ENCODE measurements around the gene POU2F3. TPM values are rescaled to one million over a fixed set of nuclear protein-coding genes. Genes with fewer than 3 reads are reported as not detected.

The POU2F3 gene
- total RNA-seq, 1 donor from 2014 or later: 0.97 TPM

DNA sequence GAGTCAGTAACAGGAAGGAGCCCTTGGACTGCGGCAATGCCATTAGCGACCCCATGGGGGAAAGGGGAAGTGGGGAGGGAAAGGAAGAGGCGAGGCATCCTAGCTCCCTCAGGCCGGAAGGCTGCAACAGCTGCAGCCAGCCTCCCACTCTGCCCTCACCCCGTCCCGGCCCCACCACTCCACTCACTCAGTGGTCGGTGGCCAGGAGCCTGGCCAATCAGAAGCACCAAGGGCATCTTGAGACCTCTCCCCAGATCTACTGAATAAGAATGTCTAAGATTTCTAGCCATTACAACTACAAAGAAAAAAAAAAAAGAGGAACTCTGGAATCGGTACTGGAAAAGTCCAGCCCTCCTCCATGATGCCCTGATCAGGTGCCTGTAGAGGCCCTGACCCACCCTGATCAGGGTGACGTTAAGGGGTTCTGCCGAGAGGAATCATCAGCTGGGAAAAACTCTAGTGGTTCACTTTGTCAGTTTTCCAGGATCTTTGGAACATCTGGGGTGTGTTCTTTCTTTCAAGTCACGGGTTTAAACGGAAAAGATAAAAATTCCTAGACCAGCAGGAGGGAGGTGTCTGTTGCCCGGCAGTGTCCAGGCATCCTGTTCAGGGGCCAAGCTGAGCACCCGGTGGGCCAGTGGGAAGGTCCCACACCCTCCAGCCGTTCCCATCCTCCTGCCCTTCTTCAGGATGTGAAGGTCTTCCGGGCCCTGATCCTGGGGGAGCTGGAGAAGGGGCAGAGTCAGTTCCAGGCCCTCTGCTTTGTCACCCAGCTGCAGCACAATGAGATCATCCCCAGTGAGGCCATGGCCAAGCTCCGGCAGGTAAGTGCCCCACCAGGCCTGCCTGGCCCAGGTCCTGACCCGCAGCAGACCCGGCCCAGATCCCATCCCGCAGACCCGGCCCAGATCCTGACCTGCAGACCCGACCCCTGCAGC lies 14.7 kb upstream of the POU2F3 start:
- Mint-ChIP-seq H3K4me1 (ENCODE audit: unreplicated experiment) (peaks cover 43% of the 10 kb centered on the region), H3K9me3 (ENCODE audit: unreplicated experiment) (no peaks in the 10 kb centered on the region), H3K27ac (ENCODE audit: unreplicated experiment) (peak overlapping the region; percentile 78), H3K36me3 (ENCODE audit: low read depth, unreplicated experiment) (peaks cover 8% of the 10 kb centered on the region), H3K27me3 (ENCODE audit: unreplicated experiment) (peaks cover 6% of the 10 kb centered on the region), H3K4me3 (ENCODE audit: unreplicated experiment) (no peak overlapping the region)
- TF ChIP-seq CTCF (IDR thresholded peaks at IDR 0.05; ENCODE audit: unreplicated experiment): no peak
- no peak for DNase-seq (ENCODE audit: low spot score)

DNA sequence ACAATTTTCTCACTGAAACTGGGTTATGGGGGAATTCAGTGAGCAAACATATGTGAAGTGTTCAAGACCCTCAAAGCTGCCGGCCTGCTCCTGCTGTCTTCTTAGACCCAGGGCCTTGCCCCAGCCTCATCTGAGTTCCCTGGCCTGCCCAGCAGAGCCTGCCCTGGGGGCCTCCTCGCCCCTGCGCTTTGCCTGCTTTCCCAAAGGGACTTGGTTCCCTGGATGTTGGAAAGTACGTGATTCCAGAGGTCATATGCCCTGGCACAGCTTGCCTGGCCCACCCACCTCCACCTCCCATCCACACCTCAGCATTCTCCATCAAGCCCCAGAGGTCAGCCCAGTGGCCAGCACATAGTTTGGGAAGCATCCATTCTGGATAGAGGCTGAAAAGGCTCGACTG lies 13.7 kb upstream of the POU2F3 start:
- Mint-ChIP-seq H3K36me3 (ENCODE audit: low read depth, unreplicated experiment) (peaks cover 2% of the 10 kb centered on the region), H3K9me3 (ENCODE audit: unreplicated experiment) (no peaks in the 10 kb centered on the region), H3K27ac (ENCODE audit: unreplicated experiment) (peak overlapping the region; percentile 21), H3K27me3 (ENCODE audit: unreplicated experiment) (peaks cover 6% of the 10 kb centered on the region), H3K4me1 (ENCODE audit: unreplicated experiment) (peaks cover 42% of the 10 kb centered on the region), H3K4me3 (ENCODE audit: unreplicated experiment) (peak overlapping the region; percentile 54)
- DNase-seq (ENCODE audit: low spot score): no peak
- no peak for TF ChIP-seq CTCF (IDR thresholded peaks at IDR 0.05; ENCODE audit: unreplicated experiment)

DNA sequence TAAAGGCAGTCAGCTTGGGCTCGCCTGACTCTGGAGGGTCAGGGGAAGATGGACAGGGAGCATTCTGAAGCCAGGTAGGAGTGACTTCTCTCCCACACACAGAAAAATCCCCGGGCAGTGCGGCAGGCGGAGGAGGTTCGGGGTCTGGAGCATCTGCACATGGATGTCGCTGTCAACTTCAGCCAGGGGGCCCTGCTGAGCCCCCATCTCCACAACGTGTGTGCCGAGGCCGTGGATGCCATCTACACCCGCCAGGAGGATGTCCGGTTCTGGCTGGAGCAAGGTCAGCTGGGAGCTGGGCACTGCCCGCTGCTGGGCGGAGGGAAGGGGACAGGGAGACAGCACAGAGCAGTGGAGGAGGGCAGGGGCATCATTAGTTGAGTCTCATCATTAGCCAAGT lies 13.2 kb upstream of the POU2F3 start:
- peaks cover 6% of the 10 kb centered on the region for H3K27me3 Mint-ChIP-seq (ENCODE audit: unreplicated experiment)
- peaks cover 42% of the 10 kb centered on the region for H3K4me1 Mint-ChIP-seq (ENCODE audit: unreplicated experiment)
- no peaks in the 10 kb centered on the region for H3K9me3 Mint-ChIP-seq (ENCODE audit: unreplicated experiment)
- DNase-seq (ENCODE audit: low spot score): no peak
- no peak overlapping the region for H3K27ac Mint-ChIP-seq (ENCODE audit: unreplicated experiment)
- H3K4me3 Mint-ChIP-seq (ENCODE audit: unreplicated experiment): no peak overlapping the region
- peaks cover 2% of the 10 kb centered on the region for H3K36me3 Mint-ChIP-seq (ENCODE audit: low read depth, unreplicated experiment)
- TF ChIP-seq CTCF (IDR thresholded peaks at IDR 0.05; ENCODE audit: unreplicated experiment): no peak

DNA sequence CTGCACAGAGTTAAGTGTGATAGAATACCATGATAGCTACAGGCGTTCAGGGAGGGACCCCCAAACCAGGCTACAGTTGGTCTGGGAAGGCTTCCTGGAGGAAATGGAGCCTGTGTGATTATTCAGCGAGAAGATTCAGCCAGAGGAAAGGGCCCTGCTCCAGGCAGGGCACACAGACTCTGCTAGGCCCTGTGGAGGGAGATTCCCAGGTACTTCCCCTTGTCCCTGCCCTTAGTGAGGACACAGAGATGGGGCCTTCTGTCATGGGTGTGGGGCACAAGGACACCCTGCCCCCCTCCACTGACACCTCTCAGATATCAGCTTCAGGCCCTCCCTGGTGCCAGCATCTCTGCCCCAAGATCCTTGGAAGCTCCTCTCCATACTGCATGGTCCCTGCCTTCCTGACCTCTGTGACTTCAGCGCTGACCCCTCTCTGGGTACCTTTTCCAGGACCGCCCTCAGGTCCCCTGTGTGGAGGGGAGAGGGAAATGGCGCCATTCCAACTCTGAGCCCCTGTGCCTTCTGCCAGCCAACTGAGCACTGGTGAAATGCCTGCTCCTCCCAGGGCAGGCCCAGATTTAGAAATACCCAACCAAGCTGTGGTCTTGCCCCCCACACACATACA lies 12.6 kb upstream of the POU2F3 start:
- Mint-ChIP-seq H3K9me3 (ENCODE audit: unreplicated experiment) (no peaks in the 10 kb centered on the region), H3K4me3 (ENCODE audit: unreplicated experiment) (no peak overlapping the region), H3K4me1 (ENCODE audit: unreplicated experiment) (peaks cover 42% of the 10 kb centered on the region), H3K27me3 (ENCODE audit: unreplicated experiment) (peaks cover 6% of the 10 kb centered on the region), H3K36me3 (ENCODE audit: low read depth, unreplicated experiment) (peaks cover 2% of the 10 kb centered on the region), H3K27ac (ENCODE audit: unreplicated experiment) (no peak overlapping the region)
- no peak for DNase-seq (ENCODE audit: low spot score)
- no peak for TF ChIP-seq CTCF (IDR thresholded peaks at IDR 0.05; ENCODE audit: unreplicated experiment)
